NCI-H2081 (cell line): ENCODE results near the gene LRG1.
A peak's percentile ranks its signal among the peaks of the same experiment; 100 is the strongest.

Experiments
- DNase-seq, 2 experiments: peaks; one replicate each; lab custom pipeline; 2025; lab: John Stamatoyannopoulos, UW

The LRG1 gene, protein sequence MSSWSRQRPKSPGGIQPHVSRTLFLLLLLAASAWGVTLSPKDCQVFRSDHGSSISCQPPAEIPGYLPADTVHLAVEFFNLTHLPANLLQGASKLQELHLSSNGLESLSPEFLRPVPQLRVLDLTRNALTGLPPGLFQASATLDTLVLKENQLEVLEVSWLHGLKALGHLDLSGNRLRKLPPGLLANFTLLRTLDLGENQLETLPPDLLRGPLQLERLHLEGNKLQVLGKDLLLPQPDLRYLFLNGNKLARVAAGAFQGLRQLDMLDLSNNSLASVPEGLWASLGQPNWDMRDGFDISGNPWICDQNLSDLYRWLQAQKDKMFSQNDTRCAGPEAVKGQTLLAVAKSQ

GRCh38 chr19:4539693-4540581 lies at the start of gene LRG1:
LRG1 (minus strand) TSS chr19:4540036; CDS start chr19:4540013, 23 bp downstream.
- DNase-seq, result no peak

- DNase-seq, result no peak
Measured at GRCh38 chr19:4588291-4588761, 48.5 kb upstream of the LRG1 start.

DNA sequence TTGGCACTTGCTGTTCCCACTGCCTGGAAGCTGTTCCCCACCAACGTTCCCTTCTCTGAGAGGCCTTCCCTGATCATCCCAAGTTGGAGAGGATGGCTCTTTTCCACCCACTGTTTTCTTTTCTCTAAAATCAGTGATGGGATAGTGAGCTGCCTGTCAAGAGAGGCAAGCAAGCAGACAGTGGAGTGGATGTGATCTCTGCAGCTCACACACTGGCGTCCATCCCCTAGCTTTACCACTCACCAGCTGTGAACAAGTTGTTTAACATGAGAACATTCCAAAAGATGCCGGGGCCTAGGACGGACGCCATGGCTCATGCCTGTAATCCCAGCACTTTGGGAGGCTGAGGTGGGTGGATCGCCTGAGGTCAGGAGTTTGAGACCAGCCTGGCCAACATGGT lies 47.7 kb upstream of the LRG1 start:
- DNase-seq, result no peak

- DNase-seq, result no peak
Measured at GRCh38 chr19:4586691-4587090, 46.9 kb upstream of the LRG1 start.

GRCh38 chr19:4586245-4586644 lies 46.4 kb upstream of the LRG1 start:
- no peak for DNase-seq

- no peak for DNase-seq
Measured at GRCh38 chr19:4585556-4585955, 45.7 kb upstream of the LRG1 start.

DNA sequence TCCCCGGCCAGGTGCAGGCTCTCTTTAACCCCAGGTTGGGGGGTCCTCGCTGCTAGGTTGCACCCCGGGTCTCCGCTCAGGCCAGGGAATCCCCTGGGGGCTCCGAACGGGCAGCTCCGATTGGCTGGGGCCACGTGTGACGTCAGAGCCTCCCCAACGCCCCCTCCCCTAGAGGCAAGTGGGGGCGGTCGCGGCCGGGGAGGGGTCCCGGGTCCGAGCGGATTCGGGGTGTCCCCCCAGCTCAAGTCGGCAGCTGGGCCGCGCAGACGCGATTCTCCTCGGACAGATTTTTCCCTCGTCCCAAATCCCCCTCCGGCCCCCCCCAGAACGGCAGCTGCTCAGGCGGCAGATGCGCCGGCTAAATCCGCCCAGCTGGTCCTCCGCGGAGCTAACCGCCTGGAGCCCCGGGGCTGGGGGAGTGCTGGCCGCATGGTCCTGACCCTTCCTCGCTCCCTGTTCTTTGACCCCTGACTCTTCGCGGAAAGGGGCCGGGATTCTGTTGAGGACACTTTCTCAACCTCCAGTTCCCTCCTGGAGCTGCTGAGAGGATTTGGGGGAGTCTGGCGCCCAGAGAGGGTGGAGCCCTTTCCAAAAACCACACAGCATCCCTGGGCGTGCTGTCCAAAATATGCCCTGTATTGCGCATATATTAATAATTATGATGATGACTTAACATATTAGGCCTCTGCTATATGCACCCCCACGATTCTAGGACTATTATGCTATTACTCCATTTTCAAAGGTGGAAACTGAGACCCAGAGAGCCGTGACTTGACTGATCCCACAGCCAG lies 45.0 kb upstream of the LRG1 start:
- DNase-seq, result peak; percentile 27 to 57

- DNase-seq, result peak; percentile 16 to 30
Measured at GRCh38 chr19:4583961-4584669, 44.3 kb upstream of the LRG1 start.

DNA sequence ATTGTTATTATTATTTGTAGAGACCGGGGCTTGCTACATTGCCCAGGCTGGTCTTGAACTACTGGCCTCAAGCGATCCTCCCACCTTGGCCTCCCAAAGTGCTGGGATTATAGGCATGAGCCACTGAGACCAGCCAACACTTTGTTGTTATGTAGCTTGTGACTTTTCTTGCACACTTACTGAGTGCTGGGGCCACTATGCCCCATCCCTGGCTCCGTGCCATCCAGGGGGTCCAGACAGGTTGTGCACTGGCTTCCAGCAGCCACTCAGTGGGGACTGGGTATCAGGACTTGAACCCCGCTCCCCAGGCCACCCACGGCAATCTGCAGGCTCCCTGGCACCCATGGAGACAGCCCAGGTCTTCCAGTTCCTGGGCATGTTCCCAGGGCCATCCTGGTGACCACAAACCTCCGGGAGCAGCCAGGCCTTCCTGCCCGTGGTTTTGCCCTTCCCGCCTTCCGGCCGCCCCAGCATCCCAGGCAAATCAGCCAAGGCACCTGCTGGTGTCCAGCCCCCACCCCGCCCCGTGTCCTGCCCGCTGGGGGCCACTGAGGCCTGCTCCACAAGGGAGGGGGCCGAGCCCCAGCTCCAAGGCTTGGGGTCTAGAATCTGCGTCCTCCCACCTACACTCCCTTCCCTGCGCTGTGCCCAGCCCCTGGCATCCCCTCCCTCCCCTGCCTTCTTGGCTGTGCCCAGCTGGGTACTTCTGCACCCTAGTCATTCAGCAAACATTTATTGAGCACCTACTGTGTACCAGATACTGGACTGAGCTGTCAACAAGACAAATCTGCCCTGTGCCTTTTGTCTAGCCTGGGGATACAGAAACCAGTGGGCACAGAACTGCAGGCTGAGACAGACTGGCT lies 43.4 kb upstream of the LRG1 start:
- no peak for DNase-seq

- DNase-seq, result peak; percentile 44 to 46
Measured at GRCh38 chr19:4581666-4582553, 42.1 kb upstream of the LRG1 start.

GRCh38 chr19:4580961-4581665 lies 41.3 kb upstream of the LRG1 start:
- DNase-seq, result no peak

GRCh38 chr19:4580021-4580901 lies 40.4 kb upstream of the LRG1 start:
- DNase-seq, result no peak

GRCh38 chr19:4579389-4579788 lies 39.6 kb upstream of the LRG1 start:
- no peak for DNase-seq

DNA sequence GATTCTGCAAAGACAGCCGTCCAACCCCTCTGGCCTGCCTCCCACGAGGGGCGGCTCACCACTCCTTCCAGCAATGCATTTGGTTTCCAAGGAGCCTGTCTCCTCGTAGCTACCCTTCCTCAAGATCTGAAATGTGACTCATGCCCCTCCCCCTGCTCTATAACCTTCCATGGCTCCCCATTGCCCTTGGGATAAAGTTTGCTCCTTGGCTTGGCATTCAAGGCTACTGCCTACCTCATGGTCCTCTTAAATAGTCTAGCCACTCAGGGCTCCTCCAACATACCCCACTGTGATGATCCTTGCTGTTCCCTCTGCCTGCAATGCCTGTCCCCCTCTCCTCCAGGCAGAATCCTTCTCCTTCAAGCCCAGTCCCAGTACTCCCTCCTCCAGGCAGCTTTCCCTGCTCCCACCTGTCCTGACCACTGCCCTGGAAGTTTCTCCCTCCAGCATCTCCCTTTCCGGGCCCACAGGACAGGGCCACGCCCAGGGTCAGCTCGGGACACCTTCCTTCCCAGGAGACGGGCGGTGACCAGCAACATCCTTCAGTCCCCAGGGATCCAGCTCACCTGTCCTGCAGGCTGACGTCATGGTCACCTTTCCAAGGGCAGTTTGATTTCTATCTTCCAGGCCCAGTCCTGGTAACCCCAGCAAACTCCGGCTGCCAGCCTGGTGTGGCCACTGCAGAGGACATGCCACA lies 38.9 kb upstream of the LRG1 start:
- no peak for DNase-seq

- no peak for DNase-seq
Measured at GRCh38 chr19:4577020-4577782, 37.4 kb upstream of the LRG1 start.
